Activated naive CD8-positive, alpha-beta T cell treated with anti-CD3 and anti-CD28 coated beads, Interleukin-2, amount 50 U/mL, for 24 hours (primary cell): Measurements from ENCODE around the gene ERO1A.
"Not testable (repeated sequence)": the region's sequence is repeated elsewhere in the genome, so short reads cannot be mapped to it uniquely, and the experiment has no call there.

Experiments
- ATAC-seq: fragments of 150-1000 bp; cut with Tn5 transposase; one replicate; pipeline ENCODE4 v1.10.0; 2021
- DNase-seq: peaks from one replicate; pipeline ENCODE4 v3.0.0; 2021
- H3K27ac Mint-ChIP-seq: one replicate; pipeline ENCODE4 v1.8.0; 2021; ENCODE audit warnings: mild to moderate bottlenecking, mixed read lengths
- H3K27me3 Mint-ChIP-seq: one replicate; pipeline ENCODE4 v1.8.0; 2021; ENCODE audit warnings: mixed read lengths
- H3K36me3 Mint-ChIP-seq: one replicate; pipeline ENCODE4 v1.8.0; 2021; ENCODE audit warnings: low read depth, mixed read lengths
- H3K4me1 Mint-ChIP-seq: one replicate; pipeline ENCODE4 v1.8.0; 2021; ENCODE audit warnings: mixed read lengths
- H3K4me3 Mint-ChIP-seq: one replicate; pipeline ENCODE4 v1.8.0; 2021; ENCODE audit warnings: mild to moderate bottlenecking, moderate library complexity, mixed read lengths
- H3K9me3 Mint-ChIP-seq: one replicate; pipeline ENCODE4 v1.8.0; 2021; ENCODE audit warnings: mixed read lengths

Gene ERO1A, protein sequence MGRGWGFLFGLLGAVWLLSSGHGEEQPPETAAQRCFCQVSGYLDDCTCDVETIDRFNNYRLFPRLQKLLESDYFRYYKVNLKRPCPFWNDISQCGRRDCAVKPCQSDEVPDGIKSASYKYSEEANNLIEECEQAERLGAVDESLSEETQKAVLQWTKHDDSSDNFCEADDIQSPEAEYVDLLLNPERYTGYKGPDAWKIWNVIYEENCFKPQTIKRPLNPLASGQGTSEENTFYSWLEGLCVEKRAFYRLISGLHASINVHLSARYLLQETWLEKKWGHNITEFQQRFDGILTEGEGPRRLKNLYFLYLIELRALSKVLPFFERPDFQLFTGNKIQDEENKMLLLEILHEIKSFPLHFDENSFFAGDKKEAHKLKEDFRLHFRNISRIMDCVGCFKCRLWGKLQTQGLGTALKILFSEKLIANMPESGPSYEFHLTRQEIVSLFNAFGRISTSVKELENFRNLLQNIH

DNA sequence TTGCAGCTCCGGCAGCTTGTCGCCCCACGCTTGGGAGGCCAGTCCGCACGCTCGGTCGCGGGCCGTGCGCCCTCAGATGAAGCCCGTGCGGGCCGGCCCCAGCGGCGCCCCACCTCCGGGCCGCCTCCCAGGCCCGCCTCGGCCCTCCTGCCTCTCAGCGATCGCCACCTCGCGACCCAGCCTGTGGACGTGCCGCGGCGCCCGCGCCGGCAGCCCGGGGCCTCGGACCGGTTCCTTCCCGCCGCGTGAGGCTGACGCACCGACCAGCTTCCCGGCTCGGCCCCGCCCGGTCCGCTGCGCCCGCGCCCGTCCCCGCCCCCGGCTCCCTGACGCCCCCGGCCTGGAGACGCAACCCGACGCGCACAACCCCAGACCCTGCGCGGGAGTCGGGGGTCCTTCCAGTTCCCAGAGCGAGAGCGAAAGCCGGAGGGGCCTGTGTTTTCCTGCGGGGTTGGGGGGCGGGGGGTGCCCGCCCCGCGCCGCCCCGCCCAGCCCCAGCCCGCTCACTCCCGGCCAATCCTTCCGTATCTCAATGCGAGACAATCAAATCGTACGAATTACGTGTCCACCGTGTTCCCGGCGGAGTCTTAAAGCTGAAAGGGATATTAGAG is at the start of gene ERO1A:
TSS of gene ERO1A (minus strand) at position 78 of the 611 bp plus-strand sequence. CDS start at position 1, 77 bp downstream.
- peak; percentile 82 for ATAC-seq
- Mint-ChIP-seq H3K9me3 (no peaks in the 10 kb centered on the region), H3K4me1 (peaks cover 39% of the 10 kb centered on the region), H3K27ac (peak within 1 kb of the TSS; percentile 96), H3K4me3 (peak within 1 kb of the TSS; percentile 92), H3K27me3 (no peaks in the 10 kb centered on the region), H3K36me3 (peaks cover 19% of the 10 kb centered on the region)
- peak; percentile 82 for DNase-seq

DNA sequence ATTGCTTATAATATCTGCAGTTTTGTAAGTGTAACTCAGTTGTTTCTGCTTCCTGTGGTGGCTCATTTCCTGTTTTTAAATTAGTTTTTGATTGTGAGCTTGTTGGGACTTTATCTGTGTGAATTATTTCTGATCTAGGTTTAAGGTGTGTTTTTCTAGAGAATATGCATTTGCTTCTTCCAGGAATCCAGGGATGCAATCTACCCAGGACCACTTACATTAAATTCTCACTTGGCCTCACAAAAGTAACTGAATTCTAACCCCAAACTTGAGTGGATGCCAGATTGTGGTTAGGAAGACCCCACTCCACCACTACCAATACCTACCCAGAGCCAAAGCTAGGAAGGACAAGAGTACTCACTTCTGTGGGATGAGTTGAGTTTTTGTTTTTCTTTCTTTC is 46.5 kb upstream of the ERO1A start:
- no peaks in the 10 kb centered on the region for H3K27me3 Mint-ChIP-seq
- H3K9me3 Mint-ChIP-seq, result no peaks in the 10 kb centered on the region
- H3K27ac Mint-ChIP-seq, result peak overlapping the region; percentile 89
- H3K36me3 Mint-ChIP-seq, result peaks cover 29% of the 10 kb centered on the region
- DNase-seq, result no peak
- H3K4me1 Mint-ChIP-seq, result peaks cover 71% of the 10 kb centered on the region
- H3K4me3 Mint-ChIP-seq, result peak overlapping the region; percentile 70
- peak; percentile 31 for ATAC-seq

DNA sequence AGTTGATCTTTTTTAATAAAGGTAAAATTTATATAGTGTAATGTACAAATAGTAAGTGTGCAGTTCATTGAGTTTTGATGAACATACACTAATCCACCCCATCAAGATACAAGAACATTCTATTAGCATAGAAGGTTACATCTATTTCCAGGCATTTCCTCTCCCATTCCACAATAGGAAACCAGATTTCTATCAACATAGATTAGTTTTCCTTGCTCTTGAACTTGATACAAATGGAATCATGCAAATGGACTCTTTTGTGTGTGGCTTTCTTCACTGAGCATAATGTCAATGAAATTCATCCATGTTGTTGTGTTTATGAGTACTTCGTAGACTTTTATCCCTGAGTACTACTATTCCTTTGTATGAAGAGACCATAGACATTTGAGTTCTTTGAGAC is 45.4 kb upstream of the ERO1A start:
- no peaks in the 10 kb centered on the region for H3K27me3 Mint-ChIP-seq
- peak overlapping the region; percentile 25 for H3K27ac Mint-ChIP-seq
- peaks cover 22% of the 10 kb centered on the region for H3K36me3 Mint-ChIP-seq
- peaks cover 82% of the 10 kb centered on the region for H3K4me1 Mint-ChIP-seq
- ATAC-seq, result no peak
- no peak for DNase-seq
- H3K9me3 Mint-ChIP-seq, result no peaks in the 10 kb centered on the region
- H3K4me3 Mint-ChIP-seq, result no peak overlapping the region

DNA sequence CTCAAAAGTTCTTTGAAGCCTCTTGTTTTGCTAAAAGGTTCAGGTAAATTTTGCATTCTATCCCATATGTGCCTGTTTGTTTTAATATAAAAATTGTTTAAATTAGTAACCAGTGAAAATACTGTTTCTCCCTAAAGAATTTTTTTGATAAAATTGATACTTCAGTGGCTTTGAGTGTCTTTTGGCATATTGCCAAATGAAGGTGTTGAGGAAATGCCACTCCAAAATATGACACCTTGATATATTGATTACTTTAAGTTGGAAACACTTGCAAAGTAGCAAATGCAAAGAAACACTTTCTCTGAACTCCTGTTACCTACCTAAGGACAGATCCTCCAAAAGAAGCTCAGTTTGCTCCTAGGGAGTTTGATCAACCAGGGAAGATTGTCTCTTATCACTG is 43.1 kb upstream of the ERO1A start:
- Mint-ChIP-seq H3K4me3 (no peak overlapping the region), H3K4me1 (peaks cover 83% of the 10 kb centered on the region), H3K9me3 (no peaks in the 10 kb centered on the region), H3K27ac (peak overlapping the region; percentile 17), H3K27me3 (no peaks in the 10 kb centered on the region), H3K36me3 (peaks cover 21% of the 10 kb centered on the region)
- DNase-seq, result no peak
- no peak for ATAC-seq

DNA sequence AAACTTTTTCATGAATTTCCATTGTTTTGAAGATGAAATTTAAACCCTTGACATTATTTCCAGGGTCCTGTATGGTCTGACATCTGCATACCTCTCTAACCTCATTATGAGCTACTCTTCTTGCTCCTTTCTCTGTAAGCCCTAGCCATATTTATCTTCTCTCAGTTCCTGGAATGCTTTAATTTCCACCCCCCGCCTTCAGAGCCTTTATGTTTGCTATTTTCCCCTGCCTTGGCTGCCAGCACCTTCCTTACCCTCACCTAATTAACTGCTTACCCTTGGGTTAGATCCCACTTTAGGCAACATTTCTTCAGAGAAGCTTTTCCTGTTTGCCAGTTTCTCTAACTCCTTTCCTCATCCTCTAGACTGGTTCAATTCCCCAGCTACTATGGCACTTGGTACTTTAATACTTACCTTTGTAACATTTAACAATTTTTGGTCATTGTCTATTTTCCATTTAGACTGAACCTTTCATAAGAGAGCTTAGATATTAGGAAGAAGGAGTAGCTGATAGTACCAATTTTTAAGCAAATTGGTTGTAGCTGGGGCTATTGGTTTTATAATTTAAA is 40.6 kb upstream of the ERO1A start:
- Mint-ChIP-seq H3K27me3 (no peaks in the 10 kb centered on the region), H3K36me3 (peaks cover 32% of the 10 kb centered on the region), H3K4me3 (no peak overlapping the region), H3K9me3 (no peaks in the 10 kb centered on the region), H3K27ac (peak overlapping the region; percentile 9), H3K4me1 (peaks cover 78% of the 10 kb centered on the region)
- ATAC-seq, result no peak
- DNase-seq, result no peak

DNA sequence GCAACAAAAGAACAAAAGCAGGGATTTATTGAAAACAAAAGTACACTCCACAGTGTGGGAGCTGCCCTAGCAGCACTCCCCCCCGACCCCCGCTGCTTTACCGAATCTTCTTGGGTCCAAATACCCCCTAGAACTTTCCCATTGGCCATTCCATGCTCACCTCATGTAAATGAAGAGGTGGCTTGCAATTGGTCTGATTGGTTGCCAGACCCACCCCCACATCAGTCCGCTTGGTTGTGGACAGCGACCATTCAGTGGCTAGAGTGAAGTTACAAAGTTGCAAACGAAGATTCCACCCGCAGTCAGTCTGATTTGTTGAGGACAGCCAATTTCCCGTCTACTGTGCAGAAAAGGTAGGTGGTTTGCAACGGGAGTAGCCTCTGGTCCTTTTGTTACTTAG is 38.5 kb upstream of the ERO1A start:
- peaks cover 28% of the 10 kb centered on the region for H3K36me3 Mint-ChIP-seq

DNA sequence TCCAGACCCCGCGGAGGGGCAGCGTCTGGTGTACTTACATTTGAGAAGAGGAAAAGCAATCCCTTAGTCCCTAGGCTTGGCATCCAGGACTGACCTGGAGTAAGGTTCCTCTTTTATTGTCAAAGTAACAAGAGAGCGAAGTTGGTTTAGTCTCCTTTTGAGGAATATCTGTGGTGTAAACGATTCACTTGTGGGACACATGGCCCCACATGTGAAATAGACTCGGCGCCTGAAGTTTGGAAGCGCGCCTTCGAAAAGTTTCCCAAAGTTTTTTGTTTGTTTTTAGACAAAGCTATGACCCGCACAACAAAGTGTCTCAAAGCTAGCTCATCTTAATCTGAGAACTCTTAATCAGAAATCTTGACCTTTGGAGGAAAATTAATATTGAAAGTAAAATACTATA is 35.4 kb upstream of the ERO1A start:
- no peaks in the 10 kb centered on the region for H3K27me3 Mint-ChIP-seq
- peak overlapping the region; percentile 85 for H3K27ac Mint-ChIP-seq
- no peaks in the 10 kb centered on the region for H3K9me3 Mint-ChIP-seq
- peaks cover 35% of the 10 kb centered on the region for H3K36me3 Mint-ChIP-seq
- H3K4me1 Mint-ChIP-seq, result peaks cover 46% of the 10 kb centered on the region
- H3K4me3 Mint-ChIP-seq, result peak overlapping the region; percentile 94
- ATAC-seq, result no peak
- no peak for DNase-seq

More for the DNA sequence above, 38.5 kb upstream of the ERO1A start:
- ATAC-seq, result no peak
- Mint-ChIP-seq H3K4me3 (no peak overlapping the region), H3K27me3 (no peaks in the 10 kb centered on the region), H3K4me1 (peaks cover 73% of the 10 kb centered on the region), H3K27ac (no peak overlapping the region), H3K9me3 (no peaks in the 10 kb centered on the region)
- DNase-seq, result no peak

DNA sequence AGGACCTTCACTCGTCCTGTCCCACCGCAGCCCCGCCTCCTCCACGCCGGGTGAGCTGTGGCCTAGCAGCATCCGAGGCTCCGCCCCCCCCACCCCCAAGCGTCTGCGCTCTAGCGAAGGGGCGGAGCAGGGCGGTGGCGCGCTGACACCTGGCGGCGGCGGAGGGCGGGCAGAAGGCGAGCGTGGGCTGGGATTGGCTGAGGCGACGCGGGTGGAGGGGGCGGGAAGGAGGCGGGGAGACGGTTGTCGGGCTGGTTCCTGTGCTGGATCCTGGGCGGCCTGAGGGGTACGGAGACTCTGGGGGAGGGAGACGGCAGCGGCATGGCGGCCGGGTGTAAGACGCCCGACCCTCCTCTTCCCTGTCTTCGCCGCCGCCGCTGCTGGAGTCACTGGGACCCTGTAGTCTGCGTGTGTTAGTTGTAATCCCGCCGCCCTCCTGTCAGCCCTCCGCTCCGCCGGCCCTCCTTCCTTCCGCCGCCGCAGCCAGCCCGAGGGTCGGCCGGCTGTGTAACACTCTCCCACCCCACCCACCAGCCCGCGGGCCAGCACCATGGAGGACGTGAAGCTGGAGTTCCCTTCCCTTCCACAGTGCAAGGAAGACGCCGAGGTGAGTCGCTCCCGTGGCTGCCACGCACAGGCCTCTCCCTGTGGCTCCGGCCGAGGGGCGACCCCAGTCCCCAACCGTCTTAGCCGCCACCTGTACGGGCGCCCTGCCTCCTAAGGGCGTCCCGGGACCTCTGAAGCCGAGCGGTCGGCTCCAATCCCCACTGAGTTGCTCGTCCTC is 34.8 kb upstream of the ERO1A start, which contains the start of gene STYX:
TSS of gene STYX (plus strand) at position 242 of the 784 bp plus-strand sequence. CDS start at position 551, 309 bp downstream.
- ATAC-seq, result peak; percentile 98
- peaks cover 35% of the 10 kb centered on the region for H3K36me3 Mint-ChIP-seq
- H3K4me3 Mint-ChIP-seq, result peak within 1 kb of the TSS; percentile 94
- no peaks in the 10 kb centered on the region for H3K9me3 Mint-ChIP-seq
- H3K27me3 Mint-ChIP-seq, result no peaks in the 10 kb centered on the region
- peak; percentile 99 for DNase-seq
- peaks cover 40% of the 10 kb centered on the region for H3K4me1 Mint-ChIP-seq
- peak within 1 kb of the TSS; percentile 85 for H3K27ac Mint-ChIP-seq

DNA sequence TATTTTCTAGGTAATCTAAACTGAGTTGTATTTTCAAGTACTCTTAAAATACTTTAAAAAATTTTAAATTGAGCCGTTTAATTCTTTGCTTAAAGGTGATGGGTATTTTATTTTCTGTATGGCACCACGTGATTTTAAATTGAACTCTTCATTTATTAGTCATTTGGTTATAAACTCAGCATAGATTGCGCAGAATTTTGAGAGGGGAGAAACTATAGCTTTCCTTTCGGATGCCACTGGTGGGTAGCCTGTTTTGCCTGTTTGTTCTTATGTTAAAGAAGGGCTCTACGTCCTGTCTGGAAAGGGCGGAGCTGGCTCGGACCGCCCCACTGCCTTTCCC is 34.2 kb upstream of the ERO1A start:
- Mint-ChIP-seq H3K9me3 (no peaks in the 10 kb centered on the region), H3K4me1 (peaks cover 36% of the 10 kb centered on the region), H3K27me3 (no peaks in the 10 kb centered on the region), H3K4me3 (peak overlapping the region; percentile 94), H3K36me3 (peaks cover 38% of the 10 kb centered on the region), H3K27ac (peak overlapping the region; percentile 85)
- DNase-seq (no peak), ATAC-seq (no peak)

DNA sequence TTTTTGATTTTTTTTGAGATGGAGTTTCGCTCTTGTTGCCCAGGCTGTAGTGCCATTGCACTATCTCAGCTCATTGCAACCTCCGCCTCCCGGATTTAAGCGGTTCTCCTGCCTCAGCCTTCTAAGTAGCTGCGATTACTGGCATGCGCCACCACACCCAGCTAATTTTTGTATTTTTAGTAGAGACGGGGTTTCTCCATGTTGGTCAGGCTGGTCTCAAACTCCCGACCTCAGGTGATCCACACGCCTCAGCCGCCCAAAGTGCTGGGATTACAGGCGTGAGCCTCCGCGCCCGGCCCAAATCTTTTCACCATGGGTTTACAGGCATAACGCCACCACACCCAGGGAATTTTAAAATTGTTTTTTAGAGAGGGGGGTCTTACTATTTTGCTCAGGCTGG is 33.7 kb upstream of the ERO1A start:
- not testable (repeated sequence) for DNase-seq, ATAC-seq, H3K9me3 Mint-ChIP-seq, H3K27me3 Mint-ChIP-seq, H3K4me3 Mint-ChIP-seq, H3K27ac Mint-ChIP-seq
- H3K4me1 Mint-ChIP-seq, result peaks cover 31% of the 10 kb centered on the region
- H3K36me3 Mint-ChIP-seq, result peaks cover 38% of the 10 kb centered on the region

DNA sequence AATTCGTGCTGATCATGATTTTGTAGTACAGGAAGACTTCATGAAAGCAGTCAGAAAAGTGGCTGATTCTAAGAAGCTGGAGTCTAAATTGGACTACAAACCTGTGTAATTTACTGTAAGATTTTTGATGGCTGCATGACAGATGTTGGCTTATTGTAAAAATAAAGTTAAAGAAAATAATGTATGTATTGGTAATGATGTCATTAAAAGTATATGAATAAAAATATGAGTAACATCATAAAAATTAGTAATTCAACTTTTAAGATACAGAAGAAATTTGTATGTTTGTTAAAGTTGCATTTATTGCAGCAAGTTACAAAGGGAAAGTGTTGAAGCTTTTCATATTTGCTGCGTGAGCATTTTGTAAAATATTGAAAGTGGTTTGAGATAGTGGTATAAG is 32.2 kb upstream of the ERO1A start:
- not testable (repeated sequence) for ATAC-seq, H3K27me3 Mint-ChIP-seq, H3K9me3 Mint-ChIP-seq, DNase-seq, H3K4me3 Mint-ChIP-seq, H3K27ac Mint-ChIP-seq
- Mint-ChIP-seq H3K4me1 (peaks cover 23% of the 10 kb centered on the region), H3K36me3 (peaks cover 36% of the 10 kb centered on the region)

DNA sequence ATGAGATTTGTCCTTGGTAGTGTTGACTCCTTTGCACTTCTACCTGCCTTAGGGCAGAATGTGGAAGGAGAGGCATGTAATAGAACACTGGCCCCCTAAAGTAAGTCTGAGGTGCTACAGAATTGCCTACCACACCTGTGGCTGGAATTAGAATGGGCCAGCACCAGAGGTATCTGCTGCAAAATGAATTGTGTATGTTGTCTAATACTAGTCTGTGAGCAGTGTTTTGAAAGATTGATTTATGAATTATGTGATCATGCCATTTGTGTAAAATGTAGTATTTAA is 28.9 kb upstream of the ERO1A start:
- ATAC-seq, result no peak

DNA sequence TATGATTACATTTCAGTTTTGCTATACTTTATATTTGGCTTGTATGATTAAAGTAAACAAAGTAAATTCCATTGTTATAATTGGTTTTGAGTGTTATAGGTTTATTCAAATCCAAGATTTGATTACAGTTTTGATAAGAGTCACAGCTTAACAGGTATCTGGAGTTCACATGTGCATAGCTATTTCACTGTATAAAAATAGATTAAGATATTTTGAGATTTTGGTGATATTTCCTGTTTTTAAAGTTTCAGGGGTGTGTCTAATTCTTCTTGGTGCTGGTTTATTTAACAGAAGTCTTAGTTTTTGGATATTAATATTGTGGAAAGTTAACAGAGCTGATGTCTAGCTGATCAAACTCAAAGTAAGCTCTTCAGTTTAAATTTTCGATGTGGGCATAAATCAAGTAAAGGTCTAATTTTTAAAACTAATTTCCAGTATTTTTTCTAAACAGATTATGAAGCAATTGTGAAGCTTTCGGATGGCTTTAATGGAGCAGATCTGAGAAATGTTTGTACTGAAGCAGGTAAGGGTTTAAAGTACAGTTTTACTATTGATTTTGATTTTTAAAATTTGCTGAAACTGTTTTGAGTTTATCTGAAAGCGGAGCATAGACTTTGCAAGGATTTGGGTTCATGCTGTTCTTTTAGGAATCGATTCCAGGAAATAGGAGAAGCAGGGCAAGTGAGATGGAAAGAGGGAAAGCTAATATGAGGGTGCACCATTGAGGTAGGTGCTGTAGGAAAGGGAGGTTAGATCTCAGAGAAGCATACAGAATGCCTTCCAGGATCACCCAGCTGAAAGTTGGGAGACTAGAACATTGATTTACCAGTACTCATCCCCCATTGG is 28.4 kb upstream of the ERO1A start:
- H3K27ac Mint-ChIP-seq, result no peak overlapping the region
- peaks cover 15% of the 10 kb centered on the region for H3K4me1 Mint-ChIP-seq
- DNase-seq (no peak), ATAC-seq (no peak)
- H3K9me3 Mint-ChIP-seq, result no peaks in the 10 kb centered on the region
- H3K4me3 Mint-ChIP-seq, result no peak overlapping the region
- no peaks in the 10 kb centered on the region for H3K27me3 Mint-ChIP-seq
- H3K36me3 Mint-ChIP-seq, result peaks cover 61% of the 10 kb centered on the region

More for the DNA sequence above, 28.9 kb upstream of the ERO1A start:
- no peak for DNase-seq
- H3K4me1 Mint-ChIP-seq, result peaks cover 15% of the 10 kb centered on the region
- no peak overlapping the region for H3K27ac Mint-ChIP-seq
- no peak overlapping the region for H3K4me3 Mint-ChIP-seq
- peaks cover 57% of the 10 kb centered on the region for H3K36me3 Mint-ChIP-seq
- H3K9me3 Mint-ChIP-seq, result no peaks in the 10 kb centered on the region
- H3K27me3 Mint-ChIP-seq, result no peaks in the 10 kb centered on the region

DNA sequence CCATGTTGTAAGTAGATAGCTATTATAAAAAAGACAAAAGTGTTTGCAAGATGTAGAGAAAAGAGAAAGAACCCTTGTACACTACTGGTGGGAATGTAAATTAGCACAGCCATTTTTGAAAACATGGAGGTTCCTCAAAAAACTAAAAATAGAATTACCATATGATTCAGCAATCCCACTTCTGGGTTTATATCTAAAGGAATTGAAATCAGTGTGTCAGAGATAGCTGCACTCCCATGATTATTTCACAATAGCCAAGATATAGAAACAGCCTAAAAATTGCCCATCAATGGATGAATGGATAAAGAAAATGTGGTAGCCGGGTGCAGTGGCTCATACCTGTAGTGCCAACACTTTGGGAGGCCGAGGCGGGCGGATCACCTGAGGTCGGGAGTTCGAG is 20.8 kb upstream of the ERO1A start:
- peaks cover 10% of the 10 kb centered on the region for H3K4me1 Mint-ChIP-seq
- H3K27ac Mint-ChIP-seq, result no peak overlapping the region
- no peak overlapping the region for H3K4me3 Mint-ChIP-seq
- peaks cover 70% of the 10 kb centered on the region for H3K36me3 Mint-ChIP-seq
- DNase-seq, result no peak
- no peak for ATAC-seq
- H3K9me3 Mint-ChIP-seq, result no peaks in the 10 kb centered on the region
- H3K27me3 Mint-ChIP-seq, result no peaks in the 10 kb centered on the region
